ENCODE results near the gene CCDC89. TPM values are rescaled to one million over a fixed set of nuclear protein-coding genes. Genes with fewer than 3 reads are reported as not detected.

The CCDC89 gene
- total and polyA plus RNA-seq, 8 donors = 1.5 to 7.0 (median 5.8) TPM

- intact Hi-C loops (cut with DNase I) = no loop called here
- DNase-seq = peak; percentile 70 to 95 (median 86)
Observed at GRCh38 chr11:85663753-85664614, 22.0 kb downstream of the CCDC89 start.

GRCh38 chr11:85663080-85663752, 22.8 kb downstream of the CCDC89 start:
- Histone ChIP-seq H3K4me3 (peak overlapping the region; percentile 79 to 92), H3K9me3 (no peaks in the 10 kb centered on the region), H3K27ac (peak overlapping the region; percentile 98 to 99), H3K4me1 (peaks cover 18 to 52% of the 10 kb centered on the region in 2 donors), H3K27me3 (no peaks in the 10 kb centered on the region), H3K36me3 (peaks cover 0 to 23% of the 10 kb centered on the region in 2 donors)
- ATAC-seq (no peak), DNase-seq (no peak)
- TF ChIP-seq CTCF (IDR thresholded peaks at IDR 0.05) = no peak
- intact Hi-C loops (cut with DNase I) = no loop called here

More at GRCh38 chr11:85663753-85664614, 22.0 kb downstream of the CCDC89 start:
- peak; percentile 41 to 52 for TF ChIP-seq CTCF (IDR thresholded peaks at IDR 0.05)
- Histone ChIP-seq H3K36me3 (peaks cover 0 to 16% of the 10 kb centered on the region in 2 donors), H3K4me3 (peak overlapping the region; percentile 79 to 92), H3K27ac (peak overlapping the region; percentile 98 to 99), H3K4me1 (peaks cover 18 to 46% of the 10 kb centered on the region in 2 donors), H3K9me3 (no peaks in the 10 kb centered on the region), H3K27me3 (no peaks in the 10 kb centered on the region)
- peak; percentile 81 for ATAC-seq

GRCh38 chr11:85661972-85662664, 23.9 kb downstream of the CCDC89 start:
- Histone ChIP-seq H3K4me1 (peaks cover 18 to 59% of the 10 kb centered on the region in 2 donors), H3K27ac (no peak overlapping the region), H3K4me3 (peak overlapping the region; percentile 16 to 92), H3K27me3 (no peaks in the 10 kb centered on the region), H3K9me3 (no peaks in the 10 kb centered on the region), H3K36me3 (peaks cover 0 to 31% of the 10 kb centered on the region in 2 donors)
- no peak for TF ChIP-seq CTCF (IDR thresholded peaks at IDR 0.05)
- DNase-seq (no peak), ATAC-seq (no peak)
- intact Hi-C loops (cut with DNase I) = no loop called here

- H3K27me3 ChIP-seq = no peaks in the 10 kb centered on the region
- H3K36me3 ChIP-seq = peaks cover 0 to 65% of the 10 kb centered on the region in 2 donors
- no peak for ATAC-seq
- DNase-seq = no peak
- peaks cover 18 to 56% of the 10 kb centered on the region in 2 donors for H3K4me1 ChIP-seq
- intact Hi-C loops (cut with DNase I) = no loop called here
- no peaks in the 10 kb centered on the region for H3K9me3 ChIP-seq
- no peak overlapping the region for H3K27ac ChIP-seq
- H3K4me3 ChIP-seq = no peak overlapping the region
- no peak for TF ChIP-seq CTCF (IDR thresholded peaks at IDR 0.05)
Observed at GRCh38 chr11:85658180-85658579, 27.8 kb downstream of the CCDC89 start.

Measured in left lung (tissue), 10 donors.